D341Med (cell line): Measurements from ENCODE around the gene CCDC12.
A peak's percentile ranks its signal among the peaks of the same experiment; 100 is the strongest.
"Not testable (repeated sequence)": the region's sequence is repeated elsewhere in the genome, so short reads cannot be mapped to it uniquely, and the experiment has no call there.

Experiments used
- DNase-seq: peaks from one replicate; pipeline ENCODE4 v3.0.0; 2012; ENCODE audit warnings: low spot score

The CCDC12 gene

GRCh38 chr3:46979958-46980497 is 3.5 kb upstream of the CCDC12 start:
- DNase-seq: peak; percentile 80

- peak; percentile 94 for DNase-seq
These were observed 2.7 kb upstream of the CCDC12 start, which contains the start of gene NBEAL2 for GRCh38 chr3:46978985-46979944. NBEAL2 (plus strand) TSS chr3:46979666; CDS start chr3:46979862, 196 bp downstream.

- no peak for DNase-seq
These were observed 1.8 kb upstream of the CCDC12 start for GRCh38 chr3:46978381-46978780.

GRCh38 chr3:46977811-46978195 is 1.3 kb upstream of the CCDC12 start:
- DNase-seq: no peak

- DNase-seq: no peak
These were observed 1.9 kb downstream of the CCDC12 start for GRCh38 chr3:46974421-46975171.

GRCh38 chr3:46972396-46972795 is 4.1 kb downstream of the CCDC12 start:
- DNase-seq: no peak

- no peak for DNase-seq
These were observed 4.8 kb downstream of the CCDC12 start for GRCh38 chr3:46971742-46972141.

- no peak for DNase-seq
These were observed 5.4 kb downstream of the CCDC12 start for GRCh38 chr3:46971151-46971550.

- DNase-seq: no peak
These were observed 6.0 kb downstream of the CCDC12 start for GRCh38 chr3:46970391-46971091.

- DNase-seq: no peak
These were observed 7.6 kb downstream of the CCDC12 start for GRCh38 chr3:46968783-46969428.

- no peak for DNase-seq
These were observed 9.7 kb downstream of the CCDC12 start for GRCh38 chr3:46966811-46967210.

GRCh38 chr3:46965151-46965550 is 11.4 kb downstream of the CCDC12 start:
- no peak for DNase-seq

- DNase-seq: not testable (repeated sequence)
These were observed 12.4 kb downstream of the CCDC12 start for GRCh38 chr3:46964038-46964590.

- DNase-seq: no peak
These were observed 13.6 kb downstream of the CCDC12 start for GRCh38 chr3:46962990-46963389.

GRCh38 chr3:46962427-46962826 is 14.1 kb downstream of the CCDC12 start:
- DNase-seq: no peak

- no peak for DNase-seq
These were observed 15.7 kb downstream of the CCDC12 start for GRCh38 chr3:46960835-46961234.

GRCh38 chr3:46960081-46960701 is 16.4 kb downstream of the CCDC12 start:
- no peak for DNase-seq

- DNase-seq: no peak
These were observed 17.4 kb downstream of the CCDC12 start for GRCh38 chr3:46959161-46959511.

- no peak for DNase-seq
These were observed 17.9 kb downstream of the CCDC12 start for GRCh38 chr3:46958467-46959160.
